HepG2 (cell line): ENCODE results near the gene IGFLR1. TPM values are rescaled to one million over a fixed set of nuclear protein-coding genes. Genes with fewer than 3 reads are reported as not detected.
A peak's percentile ranks its signal among the peaks of the same experiment; 100 is the strongest.

Experiments
- DR1 ChIP-seq: sonication (generic); formaldehyde crosslinking; IDR thresholded peaks from 2 replicates; pipeline ENCODE4 v1.8.0; 2021; ENCODE audit warnings: mild to moderate bottlenecking, missing genetic modification reagents, inconsistent platforms
- NR1H2 ChIP-seq: sonication (generic); formaldehyde crosslinking; IDR thresholded peaks from 2 replicates; pipeline ENCODE4 v1.8.1; 2022; ENCODE audit warnings: low read depth, missing genetic modification reagents, borderline replicate concordance
- PLRG1 ChIP-seq: fragments of 450-650 bp; conservative IDR thresholded peaks from 2 replicates; pipeline ENCODE4 v1.6.1; 2016
- REPIN1 ChIP-seq: sonication (generic); formaldehyde crosslinking; IDR thresholded peaks from 2 replicates; pipeline ENCODE4 v1.8.0; 2022; ENCODE audit warnings: missing genetic modification reagents, low read depth, mild to moderate bottlenecking, borderline replicate concordance
- RFXAP ChIP-seq: sonication (generic); formaldehyde crosslinking; IDR thresholded peaks from 2 replicates; pipeline ENCODE4 v1.4.0; 2020; ENCODE audit warnings: missing genetic modification reagents, borderline replicate concordance
- SP2 ChIP-seq: sonication (generic); formaldehyde crosslinking; IDR thresholded peaks from 2 replicates; pipeline ENCODE4 v1.5.1; 2020; ENCODE audit warnings: mild to moderate bottlenecking, missing genetic modification reagents
- ZNF20 ChIP-seq: sonication (generic); formaldehyde crosslinking; IDR thresholded peaks from 2 replicates; pipeline ENCODE4 v1.4.0; 2020; ENCODE audit warnings: mild to moderate bottlenecking, moderate library complexity, missing genetic modification reagents
- ZNF670 ChIP-seq: sonication (generic); formaldehyde crosslinking; IDR thresholded peaks from 2 replicates; pipeline ENCODE4 v1.8.0; 2022; ENCODE audit warnings: mild to moderate bottlenecking, missing genetic modification reagents, borderline replicate concordance
- ZNF703 ChIP-seq: sonication (generic); formaldehyde crosslinking; IDR thresholded peaks from 2 replicates; pipeline ENCODE4 v1.5.1; 2020; ENCODE audit warnings: missing genetic modification reagents, mild to moderate bottlenecking, moderate library complexity, borderline replicate concordance
- polyA plus RNA-seq, 8 experiments: library from polyadenylated mRNA; depleted of rRNA in 3 of 8; stranded (reverse) in 7 of 8; unstranded in 1 of 8; fragments of >200 nt; fragmentation: Illumina TruSeq in 4 of 8; extraction: Trizol in 4 of 8; gene quantifications; 2 replicates each; pipeline versions ENCODE4 v1.2.1 to v1.2.3, GENCODE V29; 2011 to 2016; ENCODE audit warnings: low read depth in 4 of 8, missing spikeins in 1 of 8, mixed read lengths in 1 of 8; ENCODE audit not compliant: insufficient read depth in 1 of 8
- total RNA-seq, 5 experiments: library from RNA; depleted of rRNA; stranded (reverse); fragments of >200 nt; fragmentation: Illumina TruSeq; extraction: Trizol; gene quantifications; 2 replicates each; pipeline ENCODE4 v1.2.3, GENCODE V29; 2016; ENCODE audit warnings: low read depth in 1 of 5
- TF ChIP-seq, protein P1 (sequence below): sonication (generic); formaldehyde crosslinking; IDR thresholded peaks from 2 replicates; pipeline ENCODE4 v1.4.0; 2020; ENCODE audit warnings: missing genetic modification reagents
- TF ChIP-seq, protein P2 (sequence below): sonication (generic); formaldehyde crosslinking; IDR thresholded peaks from 2 replicates; pipeline ENCODE4 v1.4.0; 2020; ENCODE audit warnings: missing genetic modification reagents
- TF ChIP-seq, protein P3 (sequence below): sonication (generic); formaldehyde crosslinking; IDR thresholded peaks from 2 replicates; pipeline ENCODE4 v1.5.0; 2020; ENCODE audit warnings: mild to moderate bottlenecking, missing genetic modification reagents, borderline replicate concordance
- TF ChIP-seq, protein P4 (sequence below), 2 experiments: sonication (generic) in 1 of 2; formaldehyde crosslinking in 1 of 2; IDR thresholded peaks; 2 replicates each; pipeline versions ENCODE4 v1.4.0 to v1.6.1; 2018 to 2020; ENCODE audit warnings: missing genetic modification reagents in 2 of 2, borderline replicate concordance in 1 of 2, low read depth in 1 of 2, mild to moderate bottlenecking in 1 of 2, missing biosample characterization in 1 of 2
- TF ChIP-seq, protein P5 (sequence below): sonication (generic); formaldehyde crosslinking; IDR thresholded peaks from 2 replicates; pipeline ENCODE4 v1.4.0; 2020; ENCODE audit warnings: missing genetic modification reagents
- TF ChIP-seq, protein P6 (sequence below): sonication (generic); formaldehyde crosslinking; IDR thresholded peaks from 2 replicates; pipeline ENCODE4 v1.5.1; 2020; ENCODE audit warnings: missing genetic modification reagents, mild to moderate bottlenecking, borderline replicate concordance

Gene IGFLR1
- total and polyA plus RNA-seq, 2 of the 13 experiments (the other 11 are each of a cell fraction or from before 2014, with no cell fraction given) = 5.4 to 8.9 TPM

DNA sequence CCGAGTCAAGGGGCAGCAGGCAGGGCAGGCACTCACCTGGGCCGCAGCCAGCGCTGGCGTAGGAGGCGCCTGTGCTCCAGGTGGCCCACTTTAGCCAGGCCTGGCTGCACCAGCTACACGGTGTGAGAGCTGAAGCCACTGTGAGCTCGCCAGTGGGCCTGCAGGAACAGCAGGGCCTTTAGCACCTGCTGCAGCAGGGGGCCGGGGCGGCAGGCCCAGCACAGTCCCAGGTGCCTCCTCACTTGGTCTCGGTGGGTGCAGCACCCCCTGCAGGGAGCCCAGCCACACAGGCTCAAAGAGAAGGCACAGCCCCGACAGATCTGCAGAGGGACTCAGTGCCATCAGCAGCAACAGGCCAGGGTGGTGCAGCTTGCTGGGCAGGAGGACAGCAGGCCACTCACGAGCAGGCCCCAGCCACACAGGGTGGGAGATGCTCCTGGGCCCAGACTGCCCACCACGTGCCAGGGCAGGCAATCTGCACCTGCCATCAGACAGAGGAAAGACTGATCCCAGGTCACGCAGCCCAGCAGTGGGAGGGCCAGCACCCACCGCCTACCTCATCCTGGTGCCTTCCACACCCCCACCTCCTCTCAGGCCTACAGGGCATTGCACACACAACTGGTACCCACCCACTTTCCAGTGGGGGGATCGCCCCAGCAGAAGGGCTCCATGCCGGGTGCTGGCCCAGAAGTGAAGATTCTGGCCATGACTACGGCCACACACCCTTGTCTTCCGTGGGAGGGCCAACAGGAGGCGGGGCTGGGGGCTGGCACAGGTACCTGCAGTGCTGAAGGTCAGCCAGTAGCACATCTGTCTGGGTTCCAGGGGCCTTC is 48.9 kb upstream of the IGFLR1 start (continued):
- TF ChIP-seq, protein P1, sequence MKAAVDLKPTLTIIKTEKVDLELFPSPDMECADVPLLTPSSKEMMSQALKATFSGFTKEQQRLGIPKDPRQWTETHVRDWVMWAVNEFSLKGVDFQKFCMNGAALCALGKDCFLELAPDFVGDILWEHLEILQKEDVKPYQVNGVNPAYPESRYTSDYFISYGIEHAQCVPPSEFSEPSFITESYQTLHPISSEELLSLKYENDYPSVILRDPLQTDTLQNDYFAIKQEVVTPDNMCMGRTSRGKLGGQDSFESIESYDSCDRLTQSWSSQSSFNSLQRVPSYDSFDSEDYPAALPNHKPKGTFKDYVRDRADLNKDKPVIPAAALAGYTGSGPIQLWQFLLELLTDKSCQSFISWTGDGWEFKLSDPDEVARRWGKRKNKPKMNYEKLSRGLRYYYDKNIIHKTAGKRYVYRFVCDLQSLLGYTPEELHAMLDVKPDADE (CRISPR knock-in tag) = no peak
- TF ChIP-seq, protein P2, sequence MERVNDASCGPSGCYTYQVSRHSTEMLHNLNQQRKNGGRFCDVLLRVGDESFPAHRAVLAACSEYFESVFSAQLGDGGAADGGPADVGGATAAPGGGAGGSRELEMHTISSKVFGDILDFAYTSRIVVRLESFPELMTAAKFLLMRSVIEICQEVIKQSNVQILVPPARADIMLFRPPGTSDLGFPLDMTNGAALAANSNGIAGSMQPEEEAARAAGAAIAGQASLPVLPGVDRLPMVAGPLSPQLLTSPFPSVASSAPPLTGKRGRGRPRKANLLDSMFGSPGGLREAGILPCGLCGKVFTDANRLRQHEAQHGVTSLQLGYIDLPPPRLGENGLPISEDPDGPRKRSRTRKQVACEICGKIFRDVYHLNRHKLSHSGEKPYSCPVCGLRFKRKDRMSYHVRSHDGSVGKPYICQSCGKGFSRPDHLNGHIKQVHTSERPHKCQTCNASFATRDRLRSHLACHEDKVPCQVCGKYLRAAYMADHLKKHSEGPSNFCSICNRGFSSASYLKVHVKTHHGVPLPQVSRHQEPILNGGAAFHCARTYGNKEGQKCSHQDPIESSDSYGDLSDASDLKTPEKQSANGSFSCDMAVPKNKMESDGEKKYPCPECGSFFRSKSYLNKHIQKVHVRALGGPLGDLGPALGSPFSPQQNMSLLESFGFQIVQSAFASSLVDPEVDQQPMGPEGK = peak; percentile 39; the same call in 1 of the 2 replicates
- TF ChIP-seq NR1H2 (no peak), SP2 (CRISPR knock-in tag) (no peak), DR1 (no peak), REPIN1 (CRISPR knock-in tag) (no peak), PLRG1 (no peak), ZNF670 (CRISPR knock-in tag) (no peak), RFXAP (CRISPR knock-in tag) (no peak), ZNF20 (CRISPR knock-in tag) (no peak), ZNF703 (CRISPR knock-in tag) (no peak)
- TF ChIP-seq, protein P3, sequence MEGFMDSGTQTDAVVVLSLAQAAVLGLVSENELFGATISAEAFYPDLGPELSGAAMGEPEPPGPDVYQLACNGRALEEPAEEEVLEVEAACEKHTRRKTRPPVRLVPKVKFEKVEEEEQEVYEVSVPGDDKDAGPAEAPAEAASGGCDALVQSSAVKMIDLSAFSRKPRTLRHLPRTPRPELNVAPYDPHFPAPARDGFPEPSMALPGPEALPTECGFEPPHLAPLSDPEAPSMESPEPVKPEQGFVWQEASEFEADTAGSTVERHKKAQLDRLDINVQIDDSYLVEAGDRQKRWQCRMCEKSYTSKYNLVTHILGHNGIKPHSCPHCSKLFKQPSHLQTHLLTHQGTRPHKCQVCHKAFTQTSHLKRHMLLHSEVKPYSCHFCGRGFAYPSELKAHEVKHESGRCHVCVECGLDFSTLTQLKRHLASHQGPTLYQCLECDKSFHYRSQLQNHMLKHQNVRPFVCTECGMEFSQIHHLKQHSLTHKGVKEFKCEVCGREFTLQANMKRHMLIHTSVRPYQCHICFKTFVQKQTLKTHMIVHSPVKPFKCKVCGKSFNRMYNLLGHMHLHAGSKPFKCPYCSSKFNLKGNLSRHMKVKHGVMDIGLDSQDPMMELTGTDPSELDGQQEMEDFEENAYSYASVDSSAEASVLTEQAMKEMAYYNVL (CRISPR knock-in tag) = no peak
- TF ChIP-seq, protein P4, sequence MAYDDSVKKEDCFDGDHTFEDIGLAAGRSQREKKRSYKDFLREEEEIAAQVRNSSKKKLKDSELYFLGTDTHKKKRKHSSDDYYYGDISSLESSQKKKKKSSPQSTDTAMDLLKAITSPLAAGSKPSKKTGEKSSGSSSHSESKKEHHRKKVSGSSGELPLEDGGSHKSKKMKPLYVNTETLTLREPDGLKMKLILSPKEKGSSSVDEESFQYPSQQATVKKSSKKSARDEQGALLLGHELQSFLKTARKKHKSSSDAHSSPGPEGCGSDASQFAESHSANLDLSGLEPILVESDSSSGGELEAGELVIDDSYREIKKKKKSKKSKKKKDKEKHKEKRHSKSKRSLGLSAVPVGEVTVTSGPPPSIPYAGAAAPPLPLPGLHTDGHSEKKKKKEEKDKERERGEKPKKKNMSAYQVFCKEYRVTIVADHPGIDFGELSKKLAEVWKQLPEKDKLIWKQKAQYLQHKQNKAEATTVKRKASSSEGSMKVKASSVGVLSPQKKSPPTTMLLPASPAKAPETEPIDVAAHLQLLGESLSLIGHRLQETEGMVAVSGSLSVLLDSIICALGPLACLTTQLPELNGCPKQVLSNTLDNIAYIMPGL (CRISPR knock-in tag; IDR thresholded peaks at IDR 0.05; ENCODE audit: borderline replicate concordance in 1 of 2, low read depth in 1 of 2) = peak in 1 of 2 experiments; percentile 70; a peak in 2 of 4 replicates
- TF ChIP-seq, protein P5, sequence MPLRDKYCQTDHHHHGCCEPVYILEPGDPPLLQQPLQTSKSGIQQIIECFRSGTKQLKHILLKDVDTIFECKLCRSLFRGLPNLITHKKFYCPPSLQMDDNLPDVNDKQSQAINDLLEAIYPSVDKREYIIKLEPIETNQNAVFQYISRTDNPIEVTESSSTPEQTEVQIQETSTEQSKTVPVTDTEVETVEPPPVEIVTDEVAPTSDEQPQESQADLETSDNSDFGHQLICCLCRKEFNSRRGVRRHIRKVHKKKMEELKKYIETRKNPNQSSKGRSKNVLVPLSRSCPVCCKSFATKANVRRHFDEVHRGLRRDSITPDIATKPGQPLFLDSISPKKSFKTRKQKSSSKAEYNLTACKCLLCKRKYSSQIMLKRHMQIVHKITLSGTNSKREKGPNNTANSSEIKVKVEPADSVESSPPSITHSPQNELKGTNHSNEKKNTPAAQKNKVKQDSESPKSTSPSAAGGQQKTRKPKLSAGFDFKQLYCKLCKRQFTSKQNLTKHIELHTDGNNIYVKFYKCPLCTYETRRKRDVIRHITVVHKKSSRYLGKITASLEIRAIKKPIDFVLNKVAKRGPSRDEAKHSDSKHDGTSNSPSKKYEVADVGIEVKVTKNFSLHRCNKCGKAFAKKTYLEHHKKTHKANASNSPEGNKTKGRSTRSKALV (CRISPR knock-in tag) = no peak
- TF ChIP-seq, protein P6, sequence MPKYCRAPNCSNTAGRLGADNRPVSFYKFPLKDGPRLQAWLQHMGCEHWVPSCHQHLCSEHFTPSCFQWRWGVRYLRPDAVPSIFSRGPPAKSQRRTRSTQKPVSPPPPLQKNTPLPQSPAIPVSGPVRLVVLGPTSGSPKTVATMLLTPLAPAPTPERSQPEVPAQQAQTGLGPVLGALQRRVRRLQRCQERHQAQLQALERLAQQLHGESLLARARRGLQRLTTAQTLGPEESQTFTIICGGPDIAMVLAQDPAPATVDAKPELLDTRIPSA (CRISPR knock-in tag) = no peak
